ENCODE results near the gene CAMK1.

GRCh38 chr3:9715764-9716437 is 53.8 kb downstream of the CAMK1 start:
- TF ChIP-seq GATA2 (IDR thresholded peaks at IDR 0.05; ENCODE audit: low read depth, low read length) (no peak), GATA3 (IDR thresholded peaks at IDR 0.05; ENCODE audit: low read depth, low read length) (no peak)
